Left lobe of liver (tissue), 2 donors: ENCODE results near the gene PITPNM3. TPM values are rescaled to one million over a fixed set of nuclear protein-coding genes. Genes with fewer than 3 reads are reported as not detected.
A peak's percentile ranks its signal among the peaks of the same experiment; 100 is the strongest.
"Not testable (repeated sequence)": the region's sequence is repeated elsewhere in the genome, so short reads cannot be mapped to it uniquely, and the experiment has no call there.

Experiments
- ATAC-seq: fragments of 200-7000 bp; cut with Tn5 transposase; one replicate; pipeline ENCODE4 v1.9.1; 2020; ENCODE audit warnings: mild to moderate bottlenecking, moderate library complexity
- DNase-seq: peaks from one replicate; pipeline ENCODE4 v3.0.0-alpha.2; 2020; ENCODE audit warnings: low spot score
- total RNA-seq: library from RNA; stranded (reverse); gene quantifications from one replicate; pipeline ENCODE4 v1.2.1, GENCODE V29; 2021
- donor health status: DM: no; HTN: no; CAD: no; lungs with moderate emphysema.
- donor health status: DM: no; HTN: yes; CAD: no.

PITPNM3 gene
- total RNA-seq, 1 donor from 2014 or later = 1.8 TPM

DNA sequence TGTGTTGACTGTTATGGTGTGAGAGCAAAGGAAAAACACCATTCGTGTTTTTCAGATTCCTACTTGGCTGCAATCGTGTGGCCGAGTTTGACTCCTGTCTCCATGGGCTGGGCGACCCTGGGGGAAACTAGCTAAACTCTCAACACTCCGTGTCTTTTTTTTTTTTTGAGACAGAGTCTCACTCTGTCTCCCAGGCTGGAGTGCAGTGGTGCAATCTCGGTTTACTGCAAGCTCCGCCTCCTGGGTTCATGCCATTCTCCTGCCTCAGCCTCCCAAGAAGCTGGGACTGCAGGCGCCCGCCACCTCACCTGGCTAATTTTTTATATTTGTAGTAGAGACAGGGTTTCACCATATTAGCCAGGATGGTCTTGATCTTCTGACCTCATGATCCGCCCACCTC lies 73.6 kb downstream of the PITPNM3 start:
- not testable (repeated sequence) for ATAC-seq, DNase-seq

DNA sequence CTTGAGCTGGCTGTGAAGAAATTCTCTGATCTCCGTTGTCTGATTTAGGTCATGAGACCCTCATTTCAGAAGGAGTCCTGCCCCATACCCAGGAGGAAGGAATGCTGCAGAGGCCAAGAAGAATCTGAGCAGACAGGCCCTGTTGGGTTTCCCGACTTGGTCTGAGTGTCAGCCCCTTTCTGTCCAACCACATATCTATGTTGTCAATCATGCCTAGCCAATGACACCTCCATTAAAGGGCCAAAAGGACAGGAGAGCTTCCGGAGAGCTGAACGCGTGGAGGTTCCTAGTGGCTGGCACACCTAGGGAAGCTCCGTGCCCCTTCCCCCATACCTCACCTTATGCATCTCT lies 74.3 kb downstream of the PITPNM3 start:
- no peak for DNase-seq
- ATAC-seq = no peak

DNA sequence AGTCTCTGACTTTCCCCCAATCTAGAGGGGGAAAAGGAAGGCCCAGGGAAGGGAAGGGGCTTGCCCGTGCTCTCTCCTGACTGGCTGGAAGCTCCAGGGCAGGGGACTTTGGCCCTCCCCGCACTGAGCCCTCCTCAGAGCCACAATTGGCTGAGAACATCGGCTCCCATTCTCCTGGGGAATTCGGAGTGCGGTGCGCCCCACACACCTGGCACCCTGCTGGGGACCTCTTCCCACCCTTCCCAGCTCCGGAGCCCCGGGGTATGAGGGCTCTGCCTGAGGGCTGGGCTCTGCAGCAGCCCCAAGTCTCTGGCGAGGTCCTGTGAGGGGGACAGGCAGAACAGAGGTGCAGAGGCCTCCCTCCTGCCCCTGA lies 76.1 kb downstream of the PITPNM3 start:
- ATAC-seq = peak; percentile 12
- no peak for DNase-seq

DNA sequence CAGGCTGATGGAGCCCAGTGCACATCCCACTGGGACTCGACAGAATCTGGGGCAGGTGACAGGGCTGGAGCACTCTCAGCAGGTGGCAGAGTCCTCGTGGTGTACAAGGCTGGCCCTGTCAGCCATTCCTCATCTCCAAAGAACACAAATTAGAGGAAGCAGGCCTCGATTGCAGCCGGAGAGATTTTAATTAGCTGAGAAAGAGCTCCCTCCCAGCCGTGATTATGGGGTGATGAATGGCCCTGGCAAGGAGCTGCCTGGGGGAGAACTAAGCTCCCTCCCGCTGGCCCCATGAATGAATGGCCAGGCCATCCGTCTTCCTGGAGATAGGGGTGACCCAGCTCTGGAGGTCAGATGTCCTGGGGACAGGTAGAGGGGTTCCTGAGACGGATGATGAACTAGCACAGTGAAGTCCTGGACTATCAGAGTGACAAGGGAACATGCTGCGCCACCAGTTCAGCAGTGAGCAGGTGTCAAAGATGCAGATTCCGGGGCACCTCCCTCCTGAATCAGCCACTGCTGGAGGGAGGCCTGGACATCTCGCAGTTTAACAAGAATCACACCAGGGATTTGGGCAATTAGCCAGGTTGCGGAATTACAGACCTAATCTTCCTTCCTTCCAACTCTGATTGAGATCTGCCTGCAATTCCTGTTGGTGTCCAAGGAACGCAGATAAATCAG lies 76.6 kb downstream of the PITPNM3 start:
- DNase-seq (no peak), ATAC-seq (peak; percentile 18)

DNA sequence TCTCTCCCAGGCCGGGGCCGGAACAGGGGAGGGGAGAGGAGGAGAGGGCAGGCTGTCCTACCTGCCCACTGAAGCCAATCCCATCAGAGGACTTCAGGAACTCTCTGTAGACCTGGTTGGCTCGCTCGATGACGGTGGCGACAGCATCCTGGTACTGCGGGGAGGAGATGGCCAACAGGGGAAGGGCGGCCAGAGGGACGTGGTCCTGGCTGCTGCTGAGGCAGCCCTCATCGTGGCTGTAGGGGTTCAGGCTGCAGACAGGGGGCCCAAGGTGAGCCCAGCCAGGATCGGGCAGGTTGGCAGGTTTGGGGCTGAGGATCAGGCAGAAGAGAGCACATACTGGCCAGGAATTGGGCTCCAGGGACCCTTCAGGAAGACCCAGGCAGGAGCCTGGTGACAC lies 77.9 kb downstream of the PITPNM3 start:
- ATAC-seq (no peak), DNase-seq (no peak)

DNA sequence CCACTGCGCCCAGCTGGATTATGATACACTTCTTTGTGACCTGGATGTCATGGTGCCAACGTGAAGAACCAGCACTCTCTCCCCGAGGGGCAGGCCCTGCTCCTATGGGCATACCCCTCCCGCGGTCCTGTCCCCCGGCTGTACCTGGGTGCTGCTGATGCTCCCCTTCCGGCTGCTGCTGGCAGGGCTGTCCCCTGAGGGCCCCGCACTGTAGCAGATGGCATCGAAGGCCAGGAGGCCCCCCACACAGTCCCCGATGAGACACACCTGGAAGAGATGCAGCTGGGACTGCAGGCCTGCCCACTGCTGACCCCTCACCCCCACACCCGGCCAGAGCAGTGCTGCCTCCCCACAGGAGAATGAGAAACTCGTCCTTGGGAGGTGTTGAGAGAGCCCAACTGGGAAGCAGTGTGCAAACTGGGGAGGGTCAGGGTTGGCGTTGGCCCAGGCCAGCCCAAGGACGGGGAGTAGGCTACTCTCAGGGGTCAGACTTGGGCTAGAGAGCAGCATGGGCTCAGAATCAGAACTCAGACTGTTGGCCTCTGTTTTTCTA lies 78.4 kb downstream of the PITPNM3 start:
- no peak for DNase-seq
- no peak for ATAC-seq

DNA sequence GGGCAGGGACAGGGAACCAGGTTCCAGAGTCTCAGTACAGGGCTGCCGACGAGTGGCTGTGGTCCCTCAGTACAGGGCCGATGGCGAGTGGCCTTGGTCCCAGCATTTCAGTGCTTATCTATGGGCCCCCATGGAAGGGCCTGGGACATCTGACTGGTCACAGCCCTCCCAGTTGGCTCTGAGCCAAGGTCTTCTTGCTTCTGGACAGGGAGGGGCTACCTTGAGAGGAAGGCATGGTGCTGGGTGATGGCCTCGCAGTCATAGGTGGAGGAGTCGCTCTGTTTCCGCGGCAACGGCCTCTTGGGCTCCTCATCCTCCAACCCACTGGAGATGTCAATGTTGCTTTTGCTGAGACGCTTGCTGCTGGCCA lies 79.6 kb downstream of the PITPNM3 start:
- ATAC-seq (no peak), DNase-seq (no peak)

DNA sequence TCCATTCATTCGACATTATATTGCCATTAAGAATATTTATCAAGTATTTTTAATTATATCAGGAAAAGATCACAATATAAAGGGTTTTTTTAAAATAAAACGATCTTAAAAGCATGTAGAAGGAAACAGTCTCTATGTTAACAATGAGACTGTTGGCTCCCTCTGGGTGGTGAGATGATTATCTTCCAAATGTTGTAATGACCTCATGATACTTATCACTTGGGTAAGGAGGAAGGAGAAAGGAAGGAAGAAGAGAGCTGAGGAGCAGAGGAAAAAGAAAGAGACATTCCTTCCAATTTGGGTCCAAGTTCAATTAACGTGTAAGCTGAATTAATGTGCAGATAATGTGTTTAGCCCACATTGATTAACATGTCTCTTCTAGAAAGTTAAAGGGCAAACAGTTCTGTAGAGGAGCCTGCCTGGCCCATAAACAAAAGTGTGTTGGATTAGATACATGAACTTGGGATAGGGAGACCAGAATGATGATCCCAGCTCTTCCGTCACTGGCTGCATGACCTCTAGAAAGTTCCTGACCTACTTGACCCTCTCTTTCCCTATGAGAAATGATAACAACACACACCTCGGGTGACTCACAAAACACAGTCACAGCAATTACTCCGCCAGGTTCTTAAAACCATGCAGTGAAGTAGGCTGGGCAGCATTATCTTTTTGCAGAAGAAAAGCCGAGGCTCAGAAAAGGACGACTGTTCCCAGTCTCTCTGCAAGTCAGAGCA lies 80.1 kb downstream of the PITPNM3 start:
- ATAC-seq (no peak), DNase-seq (no peak)

DNA sequence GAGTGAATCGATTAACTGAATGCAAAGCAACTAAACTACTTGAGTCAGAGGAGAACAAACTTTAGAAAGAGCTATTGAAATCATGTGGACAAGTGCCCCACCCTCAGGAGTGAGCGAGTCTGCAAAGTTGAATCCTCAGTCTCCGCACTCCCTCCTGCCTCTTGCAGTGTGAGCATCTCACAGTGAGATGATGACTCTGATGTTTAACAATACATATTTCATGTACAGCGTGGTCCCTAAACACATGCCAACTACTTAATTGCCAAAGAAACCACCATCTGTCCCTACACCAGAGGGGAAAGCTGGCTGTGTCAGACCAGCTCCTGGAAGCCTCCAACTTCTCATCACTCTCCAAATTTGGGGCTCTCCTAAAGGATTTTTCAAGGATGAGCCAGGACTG lies 80.9 kb downstream of the PITPNM3 start:
- ATAC-seq = no peak
- DNase-seq = no peak

DNA sequence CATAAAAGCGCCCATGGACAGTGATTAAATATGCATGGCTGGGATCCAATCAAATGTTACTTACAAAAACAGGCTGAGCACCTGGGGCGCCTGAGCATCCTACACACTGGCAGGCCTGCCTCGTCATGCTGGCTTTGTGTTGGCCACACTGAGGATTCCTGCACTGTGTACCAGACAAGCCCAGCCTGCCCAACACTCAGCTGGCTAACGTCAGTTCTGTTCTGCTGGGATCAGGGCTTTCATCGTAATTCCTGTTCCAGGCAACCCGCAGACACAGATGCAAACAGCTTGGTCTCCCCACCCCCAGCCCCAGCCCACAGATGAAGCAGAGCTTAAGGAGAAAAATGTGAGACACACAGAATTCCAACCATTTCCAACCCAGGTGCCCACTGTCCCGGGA lies 81.4 kb downstream of the PITPNM3 start:
- ATAC-seq = no peak
- no peak for DNase-seq

DNA sequence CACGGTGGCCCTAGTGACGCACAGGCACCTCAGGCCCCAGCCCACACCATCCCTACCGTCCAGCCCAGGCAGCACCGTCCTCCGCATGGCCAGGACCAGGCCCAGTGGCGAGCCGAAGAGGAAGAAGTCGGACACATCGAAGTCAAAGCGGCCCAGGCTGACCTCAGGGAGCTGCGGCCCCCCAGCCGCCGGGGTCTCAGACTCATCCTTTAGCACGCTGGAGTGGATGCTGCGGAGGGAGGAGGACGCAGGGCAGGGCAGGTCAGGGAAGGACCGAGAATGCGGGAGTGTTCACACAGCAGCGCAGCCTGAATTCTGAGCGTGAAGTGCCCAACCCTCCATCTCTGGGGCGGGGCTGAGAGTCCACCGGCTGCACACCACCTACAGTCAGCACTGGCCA lies 82.0 kb downstream of the PITPNM3 start:
- DNase-seq (no peak), ATAC-seq (no peak)

DNA sequence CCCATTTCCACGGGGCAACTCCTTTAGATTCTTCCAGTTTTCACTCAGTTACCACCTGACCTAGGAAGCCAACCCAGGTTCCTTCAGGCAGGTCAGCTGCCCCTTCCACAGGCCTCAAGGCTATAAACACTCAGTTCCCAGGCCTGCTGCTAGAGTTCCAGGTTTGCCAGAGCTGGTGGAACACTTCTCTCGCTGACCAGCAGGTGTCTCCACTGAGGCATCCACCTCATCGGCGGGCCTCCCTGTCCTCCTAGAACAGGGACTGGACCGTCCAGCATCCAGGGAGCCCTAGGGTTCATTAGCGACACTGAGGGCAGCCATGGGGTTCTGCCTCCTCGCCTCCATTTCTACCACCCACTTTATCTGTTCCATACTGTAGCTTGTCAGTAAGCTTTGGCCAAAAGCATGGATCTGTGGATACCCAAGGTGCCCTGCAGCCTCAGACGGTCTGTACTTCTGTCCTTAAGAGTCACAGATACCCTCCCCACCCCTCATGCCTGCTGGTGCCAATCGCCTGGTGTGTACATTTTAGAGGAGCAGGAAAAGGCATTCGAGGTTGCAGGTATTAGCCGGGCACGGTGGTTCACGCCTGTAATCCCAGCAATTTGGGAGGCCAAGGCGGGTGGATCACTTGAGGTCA lies 83.1 kb downstream of the PITPNM3 start:
- ATAC-seq (peak; percentile 95), DNase-seq (peak; percentile 79)

DNA sequence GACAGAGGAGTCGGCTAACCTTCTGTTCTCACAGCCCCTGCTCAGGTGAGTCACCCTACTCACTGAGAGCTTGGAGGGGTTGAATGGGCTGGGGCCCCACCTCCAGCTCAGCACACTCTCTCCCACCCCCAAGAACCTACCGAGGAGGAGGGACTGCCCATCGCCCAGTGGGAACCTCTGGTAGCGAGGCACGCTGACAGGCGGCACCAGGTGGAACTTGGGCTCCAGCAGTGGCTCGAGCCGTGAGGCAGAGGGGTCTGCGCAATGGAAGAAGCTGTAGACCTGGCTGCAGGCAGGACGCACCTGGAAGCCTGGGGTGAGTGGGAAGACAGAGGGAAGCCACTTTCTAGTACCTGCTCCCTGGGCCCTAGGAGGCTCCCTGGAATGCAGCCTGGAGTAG lies 83.8 kb downstream of the PITPNM3 start:
- DNase-seq = no peak
- no peak for ATAC-seq

DNA sequence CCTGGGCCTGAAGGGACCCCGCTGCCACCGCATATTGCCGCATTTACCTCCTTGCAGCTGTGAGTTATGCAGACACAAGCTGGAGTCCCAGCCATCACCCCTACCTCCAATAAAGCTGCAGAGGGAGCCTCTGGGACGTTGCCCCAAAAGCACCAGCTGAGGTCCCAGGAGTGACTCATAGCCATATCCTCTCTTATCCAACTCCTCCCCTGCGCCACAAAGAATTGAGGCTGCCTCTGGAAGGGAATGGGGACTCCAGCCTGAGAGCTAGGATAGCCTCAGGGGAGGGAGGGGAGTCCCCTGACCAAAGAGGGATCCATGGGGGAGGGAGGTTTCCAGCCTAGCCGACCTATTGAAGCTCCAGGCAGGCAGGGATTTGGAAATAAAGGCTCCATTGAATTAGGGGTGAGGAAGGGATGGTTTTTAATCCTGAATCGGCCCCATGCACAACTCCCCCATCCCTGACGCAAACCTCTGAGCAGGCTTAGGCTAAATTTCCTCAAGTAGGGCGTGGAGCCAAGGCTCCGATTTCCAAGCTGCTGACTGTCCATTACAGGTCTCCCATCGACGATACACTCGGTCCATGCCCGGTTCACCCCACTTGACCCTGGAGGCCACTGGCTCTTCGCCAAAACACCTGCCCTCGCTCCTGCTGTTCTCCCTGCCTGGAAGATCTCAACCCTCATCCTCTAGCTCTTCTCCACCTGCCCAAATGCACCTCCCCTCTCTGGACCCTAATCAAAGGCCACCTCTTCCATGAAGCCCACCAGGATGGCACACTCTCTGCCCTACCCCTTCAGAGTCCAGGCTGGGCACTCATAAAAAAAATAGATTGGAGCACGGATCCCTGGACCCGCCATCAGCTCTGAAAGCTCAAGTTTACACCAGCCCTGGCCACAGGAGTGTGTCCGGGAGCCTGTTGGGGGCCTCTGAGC lies 84.6 kb downstream of the PITPNM3 start:
- DNase-seq = no peak
- ATAC-seq = no peak

DNA sequence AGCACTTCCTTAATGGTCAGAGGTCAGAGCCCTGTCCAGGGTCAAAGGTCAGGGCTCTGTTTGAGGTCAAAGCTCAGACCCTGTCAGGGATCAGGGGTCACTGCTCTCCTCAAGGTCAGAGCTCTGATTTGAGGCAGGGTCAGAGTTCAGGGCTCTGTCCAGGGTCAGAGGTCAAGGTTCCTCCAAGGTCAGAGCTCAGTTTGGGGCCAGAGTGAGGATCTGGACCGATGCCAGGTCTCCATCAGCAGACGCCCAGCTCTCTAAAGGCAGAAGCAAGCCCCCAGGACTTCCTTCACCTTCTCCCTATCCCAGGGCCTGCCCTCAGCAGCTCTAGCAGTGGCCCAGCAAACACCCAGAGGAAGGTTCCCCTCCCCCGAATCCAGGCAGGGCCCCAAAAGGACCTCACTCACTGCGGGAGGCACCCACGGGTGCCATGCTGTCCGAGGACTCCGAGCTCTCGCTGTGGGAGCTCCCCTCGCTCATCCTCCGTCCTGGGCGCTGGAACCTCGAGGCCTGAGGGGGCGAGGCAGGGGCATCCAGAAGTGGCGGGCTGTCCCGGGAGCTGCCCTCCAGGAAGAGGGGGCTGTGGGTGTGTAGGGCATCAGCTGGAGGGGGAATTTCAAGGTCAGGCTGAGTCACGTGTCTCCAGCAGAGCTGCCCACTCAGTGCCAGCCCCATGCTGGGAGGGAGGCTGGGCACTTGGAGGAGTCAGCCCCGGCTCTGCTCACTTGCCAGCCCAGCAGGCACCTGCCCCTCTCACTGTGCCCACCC lies 85.4 kb downstream of the PITPNM3 start:
- no peak for DNase-seq
- no peak for ATAC-seq

DNA sequence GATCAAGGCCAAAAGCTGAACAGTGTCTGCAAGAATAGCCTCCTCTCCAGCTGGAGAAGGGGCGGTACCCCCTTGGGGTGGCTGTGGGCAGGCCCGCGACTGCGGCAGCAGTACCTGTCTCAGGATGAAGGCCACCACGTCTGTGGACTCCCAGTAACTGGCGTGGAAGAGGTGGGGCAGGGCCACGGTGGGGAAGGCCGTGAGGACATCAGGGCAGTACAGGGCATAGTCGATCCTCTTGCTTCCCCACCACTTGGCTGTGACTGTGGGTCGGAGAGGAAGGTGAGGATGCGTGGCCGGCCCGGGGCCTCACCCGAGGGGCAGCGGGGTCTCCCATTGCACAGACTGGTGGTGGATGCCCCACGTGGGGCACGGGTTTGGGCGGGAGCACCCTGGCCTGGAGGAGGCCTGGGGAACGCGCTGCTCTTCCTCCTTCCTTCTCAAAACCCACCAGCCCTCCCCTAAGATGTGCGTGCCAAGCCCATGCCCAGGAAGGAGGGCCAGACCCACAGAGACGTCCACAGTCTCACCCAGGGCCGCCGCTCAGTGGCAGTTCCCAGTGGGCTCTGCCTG lies 86.1 kb downstream of the PITPNM3 start:
- no peak for DNase-seq
- no peak for ATAC-seq

DNA sequence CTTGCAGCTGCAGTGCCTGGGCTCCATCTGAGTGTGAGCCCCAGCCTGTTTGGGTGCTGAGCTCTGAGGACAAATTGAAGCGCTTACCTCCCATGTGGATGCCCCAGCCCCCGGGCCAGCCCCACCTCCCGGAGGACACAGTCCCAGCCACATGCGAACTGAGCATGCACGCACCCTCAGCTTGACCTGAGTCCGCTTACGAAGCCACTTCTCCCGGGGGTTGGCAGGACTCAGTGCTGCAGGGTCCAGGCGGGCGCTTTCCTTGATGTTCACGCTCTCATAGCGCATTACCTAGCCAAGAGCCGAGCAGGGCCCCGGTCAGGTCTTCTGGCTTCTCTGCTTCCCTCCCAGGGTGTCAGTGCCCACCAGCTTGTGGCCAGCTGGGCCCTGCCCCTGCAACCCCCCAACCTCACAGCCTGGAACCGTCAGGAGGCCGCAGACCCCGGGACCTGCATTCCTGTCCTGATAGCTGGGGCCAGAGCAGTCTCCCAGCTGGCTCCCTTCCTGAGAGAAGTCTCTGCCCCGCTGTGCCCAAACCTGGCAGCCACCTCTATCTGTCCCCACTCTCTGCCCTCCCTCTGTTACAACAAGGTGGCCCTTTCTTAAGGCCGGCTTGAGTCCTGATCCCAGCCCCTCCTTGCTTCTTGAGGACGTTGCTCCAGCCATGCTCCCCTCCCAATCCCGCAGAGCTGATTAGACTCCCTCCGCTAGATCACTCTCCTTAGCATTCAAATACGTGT lies 88.1 kb downstream of the PITPNM3 start:
- ATAC-seq (no peak), DNase-seq (no peak)

DNA sequence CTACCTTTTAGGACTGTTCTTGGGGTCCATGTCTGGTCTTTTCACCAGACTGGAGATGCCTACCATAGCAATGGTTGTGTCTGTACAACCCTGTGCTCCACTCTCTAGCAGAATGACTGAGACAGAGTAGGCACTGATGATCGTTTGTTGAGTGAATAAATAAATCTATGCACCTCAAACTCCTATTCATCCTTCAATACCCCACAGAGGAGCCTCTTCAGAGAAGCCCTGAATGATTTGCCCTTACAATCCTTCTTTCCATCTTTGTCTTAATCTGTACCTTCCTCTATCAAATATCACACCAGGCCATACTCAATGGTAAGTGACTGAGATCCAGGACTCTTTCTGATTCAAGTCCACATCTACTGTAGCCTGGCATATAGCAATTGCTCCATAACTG lies 88.8 kb downstream of the PITPNM3 start:
- ATAC-seq = no peak
- no peak for DNase-seq
